Ammon's horn (tissue), 1 donor: ENCODE data around the gene CAVIN4.

Source experiments
- DNase-seq: peaks from one replicate; pipeline ENCODE4 v3.0.0-alpha.2; 2016; ENCODE audit warnings: low spot score

Gene CAVIN4

DNA sequence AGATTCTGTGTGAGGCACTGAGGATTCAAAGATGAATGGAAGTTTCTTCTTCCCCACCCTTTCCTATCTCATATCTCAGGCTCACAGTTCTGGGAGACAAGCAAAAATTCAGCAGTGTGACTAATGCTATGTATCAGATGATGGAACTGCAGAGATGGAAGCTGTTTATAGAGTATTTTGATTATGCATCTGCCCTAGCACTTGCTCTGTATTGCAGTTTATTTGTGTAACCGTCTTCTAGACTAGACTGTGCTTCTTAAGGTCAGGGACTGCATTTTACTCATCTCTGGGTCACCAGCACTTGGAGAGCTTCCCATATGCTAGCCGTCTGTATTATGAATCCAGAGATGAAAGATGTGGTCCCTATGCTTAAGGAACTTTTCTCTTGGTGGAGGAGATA, 12.6 kb downstream of the CAVIN4 start:
- DNase-seq = no peak

DNA sequence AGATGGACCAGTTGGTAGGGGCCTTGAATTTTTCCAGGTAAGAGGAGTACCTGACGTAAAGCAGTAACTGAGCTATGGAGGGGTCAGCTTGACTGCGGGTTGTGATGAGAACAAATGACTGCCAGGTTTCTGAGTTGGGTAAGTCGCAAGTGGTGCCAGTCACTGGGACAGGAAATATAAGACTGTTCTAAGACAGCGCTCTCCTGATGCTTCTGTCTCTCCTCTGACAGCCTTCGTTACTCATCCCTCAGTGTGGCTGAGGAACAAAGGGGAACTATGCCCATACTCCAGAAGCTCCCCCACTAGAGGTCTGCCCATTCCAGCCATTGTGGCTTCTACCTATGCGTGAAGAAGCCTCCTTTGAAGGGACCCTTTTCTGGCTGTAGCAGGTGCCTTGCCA, 13.3 kb downstream of the CAVIN4 start:
- DNase-seq = no peak

DNA sequence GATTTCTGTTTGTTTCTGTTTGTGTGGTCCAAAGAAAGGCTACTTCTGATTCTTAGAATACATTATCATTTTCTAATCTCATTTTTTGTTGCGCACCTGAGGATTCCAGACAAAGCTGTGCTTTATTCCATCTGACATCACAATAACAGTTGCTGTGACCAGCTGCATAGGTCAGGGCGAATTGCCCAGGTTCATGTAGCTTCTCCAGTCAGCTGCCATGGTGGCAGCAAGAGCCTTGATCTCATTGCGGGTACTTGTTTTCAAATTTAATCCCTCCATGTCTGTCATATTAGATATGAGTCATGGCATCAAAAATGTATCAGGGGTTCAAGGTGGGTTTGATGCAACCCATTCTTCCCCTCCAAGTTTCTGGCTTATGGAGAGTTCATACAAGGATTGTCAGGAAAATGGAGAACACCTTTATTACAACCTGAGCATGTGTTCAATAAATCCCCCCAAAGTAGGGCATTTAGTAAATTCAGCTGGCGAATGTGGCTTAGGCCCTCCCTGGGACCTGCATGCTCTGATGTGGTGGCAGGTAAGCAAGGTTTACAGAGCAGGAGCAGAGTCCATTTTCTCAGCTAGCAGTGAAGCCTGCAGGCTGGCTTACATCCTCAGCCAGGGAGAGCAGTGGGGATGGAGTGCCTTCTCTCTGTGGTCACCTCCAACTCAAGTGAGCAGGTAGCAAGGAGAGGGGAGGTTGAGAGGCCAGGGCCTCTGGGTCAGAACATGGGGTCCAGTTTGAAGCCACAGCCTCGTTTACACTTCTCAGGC, 13.9 kb downstream of the CAVIN4 start:
- no peak for DNase-seq

DNA sequence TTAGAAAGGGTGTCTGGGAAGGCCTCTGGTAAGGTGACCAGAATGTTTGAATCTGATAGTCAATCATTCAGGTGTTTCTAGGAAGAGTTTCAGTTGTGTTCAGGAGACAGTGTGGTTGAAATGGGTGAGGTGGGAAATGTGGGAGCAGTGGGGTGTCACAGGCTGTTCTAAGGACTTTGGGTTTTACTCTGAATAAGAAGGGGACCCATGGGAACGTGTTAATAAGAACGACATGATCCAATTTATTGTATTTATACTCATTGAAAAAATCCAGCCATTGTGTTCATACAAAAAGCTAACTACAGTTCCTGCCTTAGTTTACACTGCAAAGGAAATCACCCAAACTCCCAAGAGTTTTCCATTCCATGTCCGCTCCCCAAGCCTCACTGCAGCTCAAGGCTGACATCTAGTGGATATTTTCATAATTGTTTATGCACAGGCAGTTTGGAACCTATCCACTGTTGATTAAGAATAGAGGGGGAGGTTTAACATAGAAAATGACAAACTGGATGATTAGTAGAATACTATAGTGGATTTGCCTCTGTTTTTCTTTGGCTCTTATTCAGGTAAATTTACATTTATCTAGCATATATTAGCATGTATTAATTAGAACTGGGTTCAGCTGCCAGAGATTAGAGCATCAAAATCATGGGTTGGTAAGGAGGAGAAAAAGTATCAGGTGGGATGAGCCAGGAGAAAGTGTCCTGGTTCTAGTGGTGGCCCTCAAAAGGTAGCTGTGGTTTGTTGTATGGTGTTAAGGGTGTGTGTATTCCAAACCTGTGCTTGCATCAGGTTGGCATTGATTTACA, 17.7 kb downstream of the CAVIN4 start:
- DNase-seq = peak; percentile 83

DNA sequence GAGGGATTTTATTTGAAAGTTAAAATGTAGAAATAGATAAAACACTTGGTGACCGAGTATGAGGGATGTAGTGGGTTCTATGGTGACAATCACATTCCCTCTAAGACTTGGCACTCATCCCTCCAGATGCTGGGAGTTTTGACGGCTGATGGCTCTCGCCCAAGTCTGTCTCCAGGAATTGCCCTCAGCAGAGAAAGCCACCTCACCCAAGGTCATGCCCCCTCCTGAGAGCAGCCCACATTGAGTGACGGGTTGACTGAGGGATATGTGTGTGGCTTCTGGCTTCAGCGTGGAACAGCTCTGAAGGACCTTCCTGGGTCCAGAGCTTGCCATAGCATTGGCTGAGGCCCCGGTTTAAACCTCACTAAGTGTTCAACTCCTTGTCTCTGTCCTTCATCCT, 19.4 kb downstream of the CAVIN4 start:
- no peak for DNase-seq

DNA sequence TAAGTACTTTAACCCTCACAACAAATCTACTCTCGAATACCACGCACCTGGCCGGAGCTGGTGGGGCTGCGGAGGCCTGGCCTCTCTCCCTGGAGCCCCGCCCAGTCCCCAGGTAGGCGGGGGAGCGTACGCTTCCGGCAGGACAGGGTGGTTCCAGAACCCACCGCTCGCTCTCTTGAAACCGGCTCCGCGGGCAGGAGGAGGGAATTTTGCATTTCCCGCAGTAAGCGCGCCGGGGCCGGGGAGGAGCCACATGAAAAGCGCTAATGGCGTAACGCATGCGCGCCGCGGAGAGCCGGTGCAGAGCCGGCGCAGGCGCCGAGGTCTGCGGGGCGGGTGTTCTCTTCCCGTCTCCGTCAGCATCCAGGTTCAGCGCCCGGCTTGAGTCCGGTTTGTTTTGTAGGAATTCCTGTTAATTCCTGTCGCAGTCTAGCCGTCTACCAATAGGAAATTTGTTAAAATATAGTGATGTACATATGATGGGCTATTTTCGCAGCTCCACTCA, 20.8 kb downstream of the CAVIN4 start:
- peak; percentile 83 for DNase-seq

DNA sequence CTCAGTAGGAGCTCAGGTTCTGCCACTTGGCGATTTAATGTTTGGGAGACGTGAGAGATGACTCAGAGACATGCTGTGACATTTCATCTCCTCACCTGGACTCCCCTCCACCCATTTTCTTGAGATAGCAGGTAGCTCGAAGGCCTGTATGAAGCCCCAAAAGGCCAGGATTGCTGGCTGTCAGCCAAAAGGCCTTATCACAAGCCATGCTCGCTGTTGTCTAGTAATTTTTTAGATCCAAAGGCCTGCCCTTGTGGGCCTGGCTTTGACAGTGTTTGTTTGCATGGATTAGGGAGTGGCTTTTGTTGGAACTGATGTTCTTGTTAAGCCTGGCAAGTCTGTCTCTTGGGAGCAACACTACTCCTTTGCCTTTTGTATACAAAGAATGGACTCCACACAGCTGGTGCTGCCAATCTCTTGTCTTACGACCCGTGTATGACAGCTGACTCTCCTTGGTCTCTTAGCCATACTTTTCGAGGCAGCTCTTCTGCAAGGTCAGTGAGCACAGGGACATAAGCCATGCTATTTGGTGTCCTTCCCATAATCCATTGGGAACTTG, 22.7 kb downstream of the CAVIN4 start:
- DNase-seq = no peak

DNA sequence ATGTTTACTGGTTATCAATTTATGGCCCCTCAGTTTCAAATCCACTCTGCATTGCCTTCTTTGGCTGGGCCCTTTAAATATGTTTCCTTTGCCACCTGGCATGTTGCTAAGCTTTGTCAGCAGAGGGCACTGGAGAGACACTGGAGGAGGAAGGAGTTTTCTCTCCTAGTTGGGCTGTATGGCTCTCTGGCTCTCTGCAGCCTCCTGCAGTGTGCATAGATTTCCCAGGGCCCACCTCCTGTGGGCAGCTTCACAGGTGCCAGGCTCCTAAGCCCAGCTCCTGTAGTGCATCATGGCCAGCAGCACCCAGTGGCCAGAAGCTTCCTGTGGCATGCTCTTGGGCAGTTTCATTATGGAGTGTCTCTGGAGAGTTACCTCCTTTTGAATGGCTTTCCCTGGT, 23.3 kb downstream of the CAVIN4 start:
- peak; percentile 75 for DNase-seq

DNA sequence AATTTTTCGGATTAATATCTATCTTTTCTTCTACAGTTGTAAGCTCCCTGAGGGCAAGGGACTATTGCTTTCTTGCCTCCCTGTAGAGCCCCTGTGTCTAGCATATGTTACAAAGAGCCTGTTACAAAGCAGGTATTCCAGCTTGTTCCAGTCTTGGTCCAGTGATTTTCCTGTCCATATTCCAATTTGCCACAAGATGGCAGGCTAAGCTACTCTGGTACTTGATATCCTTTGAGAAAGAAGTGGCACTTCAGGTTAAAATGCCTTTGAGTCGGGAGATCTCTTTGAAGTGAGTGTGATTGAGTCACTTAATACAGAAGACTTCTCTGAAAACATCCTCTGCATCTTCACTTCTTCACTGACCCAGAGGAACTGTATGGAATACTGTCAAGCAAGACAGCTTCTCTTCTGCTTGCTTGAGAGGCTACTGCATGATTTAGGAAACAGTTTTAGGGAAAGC, 24.5 kb downstream of the CAVIN4 start:
- peak; percentile 65 for DNase-seq

DNA sequence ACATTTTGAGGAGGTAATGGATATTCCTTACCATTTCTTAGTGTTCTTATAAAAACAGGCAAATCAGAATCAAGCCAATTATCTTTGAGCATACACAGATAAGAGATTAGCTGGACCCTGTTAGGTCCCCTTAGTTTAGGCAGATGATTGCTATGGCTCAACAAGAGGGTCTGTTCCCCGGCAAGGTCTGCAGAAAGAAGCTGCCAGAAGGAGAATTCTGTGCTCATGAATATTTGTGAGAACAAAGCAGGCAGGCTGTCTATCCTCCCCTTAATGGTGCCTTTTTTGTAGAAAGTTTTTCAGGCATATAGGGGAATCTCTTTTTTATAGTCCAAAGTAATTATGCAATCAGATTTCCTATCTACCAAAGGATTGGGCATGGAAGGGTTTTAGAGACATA, 27.5 kb downstream of the CAVIN4 start:
- no peak for DNase-seq

DNA sequence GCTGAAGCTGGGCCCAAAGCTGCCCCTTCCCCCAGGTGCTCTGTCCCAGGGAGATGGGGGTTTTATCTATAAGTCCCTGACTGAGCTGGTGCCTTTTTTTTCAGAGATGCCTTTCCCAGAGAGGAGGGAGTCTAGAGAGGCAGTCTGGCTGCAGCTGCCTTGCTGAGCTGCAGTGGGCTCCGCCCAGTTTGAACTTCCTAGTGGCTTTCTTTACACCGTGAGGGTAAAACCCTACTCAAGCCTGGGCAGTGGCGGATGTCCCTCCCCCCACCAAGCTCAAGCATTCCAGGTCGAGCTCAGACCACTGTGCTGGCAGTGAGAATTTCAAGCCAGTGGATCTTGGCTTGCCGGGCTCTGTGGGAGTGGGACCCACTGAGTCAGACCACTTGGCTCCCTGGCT, 41.3 kb downstream of the CAVIN4 start:
- no peak for DNase-seq

DNA sequence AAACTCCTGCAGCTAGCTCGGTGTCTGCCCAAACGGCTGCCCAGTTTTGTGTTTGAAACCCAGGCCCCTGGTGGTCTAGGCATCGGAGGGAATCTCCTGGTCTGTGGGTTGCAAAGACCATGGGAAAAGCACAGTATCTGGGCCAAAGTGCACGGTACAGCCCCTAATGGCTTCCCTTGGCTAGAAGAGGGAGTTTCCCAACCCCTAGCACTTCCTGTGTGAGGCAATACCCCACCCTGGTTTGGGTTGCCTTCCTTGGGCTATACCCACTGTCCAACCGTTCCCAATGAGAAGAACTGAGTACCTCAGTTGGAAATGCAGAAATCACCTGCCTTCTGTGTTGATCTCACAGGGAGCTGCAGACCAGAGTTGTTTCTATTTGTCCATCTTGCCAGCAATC, 41.8 kb downstream of the CAVIN4 start:
- no peak for DNase-seq

DNA sequence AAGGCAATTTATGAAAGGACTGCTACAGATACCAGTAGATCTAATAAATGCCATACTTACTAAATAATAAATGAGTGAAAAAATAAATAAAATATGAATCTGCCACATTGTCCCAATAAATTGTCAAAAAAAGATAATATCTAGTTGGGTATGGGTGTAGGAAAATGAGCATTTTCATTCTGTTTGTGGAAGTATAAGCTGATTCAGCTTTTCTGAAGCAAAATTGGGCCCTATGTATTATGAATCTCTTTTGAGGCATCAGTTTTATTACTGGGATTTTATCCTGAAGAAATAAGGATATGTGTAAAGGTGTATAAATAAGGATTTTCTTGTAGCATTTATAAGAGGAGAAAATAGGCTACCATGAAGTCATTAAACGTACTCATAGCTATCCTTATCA, 46.1 kb downstream of the CAVIN4 start:
- no peak for DNase-seq

DNA sequence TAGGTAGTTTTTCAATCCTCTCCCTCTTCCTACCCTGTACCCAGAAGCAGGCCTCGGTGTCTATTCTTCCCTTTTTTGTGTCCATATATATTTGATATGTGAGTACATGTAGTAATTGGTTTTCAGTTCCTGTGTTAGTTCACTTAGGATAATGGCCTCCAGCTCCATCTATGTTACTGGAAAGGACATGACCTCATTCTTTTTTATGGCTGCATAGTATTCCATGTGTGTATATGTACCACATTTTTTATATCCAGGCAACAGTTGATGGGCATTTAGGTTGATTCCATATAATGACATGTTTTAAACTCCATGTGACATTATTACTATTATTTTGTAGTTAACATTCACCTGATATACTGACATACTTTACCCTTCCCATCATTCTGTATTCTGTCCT, 49.1 kb downstream of the CAVIN4 start:
- no peak for DNase-seq

DNA sequence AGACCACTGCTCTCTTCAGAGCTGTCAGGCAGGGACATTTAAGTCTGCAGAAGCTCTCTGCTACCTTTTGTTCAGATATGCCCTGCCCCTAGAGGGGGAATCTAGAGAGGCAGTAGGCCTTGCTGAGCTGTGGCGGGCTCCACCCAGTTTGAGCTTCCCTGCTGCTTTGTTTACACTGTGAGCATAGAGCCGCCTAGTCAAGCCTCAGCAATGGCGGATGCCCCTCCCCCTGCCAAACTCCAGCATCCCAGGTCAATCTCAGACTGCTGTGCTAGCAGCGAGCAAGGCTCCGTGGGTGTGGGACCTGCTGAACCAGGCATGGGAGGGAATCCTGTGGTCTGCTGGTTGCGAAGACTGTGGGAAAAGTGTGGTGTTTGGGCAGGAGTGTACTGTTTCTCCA, 59.9 kb downstream of the CAVIN4 start:
- no peak for DNase-seq
